Activated naive CD4-positive, alpha-beta T cell treated with anti-CD3 and anti-CD28 coated beads, Interleukin-2, amount 10 ng/mL, durations not matched to agents 7 days and 5 days (primary cell): ENCODE measurements around the gene DDX47.
"Not testable (repeated sequence)": the region's sequence is repeated elsewhere in the genome, so short reads cannot be mapped to it uniquely, and the experiment has no call there.

Source experiments
- CTCF ChIA-PET: fragments of 350-600 bp; sonication (Branson Sonifier 250); formaldehyde crosslinking; loops from one replicate; lab custom pipeline; 2021; ENCODE audit warnings: antibody characterized with exemption; lab: Charles Lee
- DNase-seq: peaks from one replicate; pipeline ENCODE4 v3.0.0-alpha.2; 2020
- H3K27ac Mint-ChIP-seq: one replicate; pipeline ENCODE4 v1.8.0; 2021; ENCODE audit warnings: mild to moderate bottlenecking, moderate library complexity, mixed read lengths
- H3K27me3 Mint-ChIP-seq: one replicate; pipeline ENCODE4 v1.8.0; 2021; ENCODE audit warnings: mild to moderate bottlenecking, mixed read lengths
- H3K36me3 Mint-ChIP-seq: one replicate; pipeline ENCODE4 v1.8.0; 2021; ENCODE audit warnings: mixed read lengths
- H3K4me1 Mint-ChIP-seq: one replicate; pipeline ENCODE4 v1.8.0; 2021; ENCODE audit warnings: mixed read lengths
- H3K4me3 Mint-ChIP-seq: one replicate; pipeline ENCODE4 v1.8.0; 2021; ENCODE audit warnings: mild to moderate bottlenecking, moderate library complexity, mixed read lengths
- H3K9me3 Mint-ChIP-seq: one replicate; pipeline ENCODE4 v1.8.0; 2021; ENCODE audit warnings: mixed read lengths

The DDX47 gene

GRCh38 chr12:12803186-12803585 lies 10.0 kb upstream of the DDX47 start:
- Mint-ChIP-seq H3K27ac (peak overlapping the region; percentile 73), H3K4me3 (peak overlapping the region; percentile 34), H3K9me3 (peaks cover 1% of the 10 kb centered on the region), H3K27me3 (no peaks in the 10 kb centered on the region), H3K36me3 (peaks cover 7% of the 10 kb centered on the region), H3K4me1 (peaks cover 62% of the 10 kb centered on the region)
- peak; percentile 68 for DNase-seq
- CTCF ChIA-PET = interaction anchor here (1.7 to 2.2 kb wide), 3 partner anchors 10 to 16 kb away, joined by 5 to 12 read pairs (median 11); partner anchors contain the start of gene DDX47

GRCh38 chr12:12804011-12804410 lies 9.1 kb upstream of the DDX47 start:
- no peak for DNase-seq
- CTCF ChIA-PET = interaction anchor here (1.7 to 2.2 kb wide), 3 partner anchors 9 to 17 kb away, joined by 5 to 12 read pairs (median 11); partner anchors contain the start of gene DDX47
- peak overlapping the region; percentile 42 for H3K27ac Mint-ChIP-seq
- H3K4me3 Mint-ChIP-seq = no peak overlapping the region
- H3K36me3 Mint-ChIP-seq = peaks cover 7% of the 10 kb centered on the region
- H3K9me3 Mint-ChIP-seq = no peaks in the 10 kb centered on the region
- no peaks in the 10 kb centered on the region for H3K27me3 Mint-ChIP-seq
- peaks cover 70% of the 10 kb centered on the region for H3K4me1 Mint-ChIP-seq

GRCh38 chr12:12804432-12804886 lies 8.7 kb upstream of the DDX47 start:
- H3K36me3 Mint-ChIP-seq = peaks cover 7% of the 10 kb centered on the region
- CTCF ChIA-PET = interaction anchor here (2.2 kb wide), 2 partner anchors 8 to 15 kb away, joined by 11 to 12 read pairs; partner anchors contain the start of gene DDX47
- H3K27ac Mint-ChIP-seq = peak overlapping the region; percentile 13
- peaks cover 75% of the 10 kb centered on the region for H3K4me1 Mint-ChIP-seq
- no peak overlapping the region for H3K4me3 Mint-ChIP-seq
- DNase-seq = no peak
- no peaks in the 10 kb centered on the region for H3K27me3 Mint-ChIP-seq
- H3K9me3 Mint-ChIP-seq = no peaks in the 10 kb centered on the region

- peaks cover 88% of the 10 kb centered on the region for H3K4me1 Mint-ChIP-seq
These were observed 6.2 kb upstream of the DDX47 start for GRCh38 chr12:12806784-12807516.

GRCh38 chr12:12807517-12807903 lies 5.6 kb upstream of the DDX47 start:
- peak overlapping the region; percentile 97 for H3K27ac Mint-ChIP-seq
- H3K4me3 Mint-ChIP-seq = peak overlapping the region; percentile 43
- peaks cover 86% of the 10 kb centered on the region for H3K4me1 Mint-ChIP-seq
- CTCF ChIA-PET = interaction anchor here (2.3 kb wide), 1 partner anchor 18 kb away, joined by 10 read pairs; no protein-coding TSS in a partner anchor
- H3K36me3 Mint-ChIP-seq, H3K9me3 Mint-ChIP-seq, H3K27me3 Mint-ChIP-seq, DNase-seq: not testable (repeated sequence)

More at GRCh38 chr12:12806784-12807516, 6.2 kb upstream of the DDX47 start:
- Mint-ChIP-seq H3K36me3 (peaks cover 4% of the 10 kb centered on the region), H3K27me3 (no peaks in the 10 kb centered on the region), H3K27ac (peak overlapping the region; percentile 97), H3K4me3 (no peak overlapping the region), H3K9me3 (no peaks in the 10 kb centered on the region)
- CTCF ChIA-PET = interaction anchor here (2.3 kb wide), 1 partner anchor 17 kb away, joined by 10 read pairs; no protein-coding TSS in a partner anchor
- DNase-seq = no peak

- CTCF ChIA-PET = interaction anchor here (0.7 to 2.3 kb wide), 6 partner anchors 18 to 113 kb away, joined by 3 to 10 read pairs (median 3); no protein-coding TSS in a partner anchor
- no peaks in the 10 kb centered on the region for H3K27me3 Mint-ChIP-seq
- peaks cover 86% of the 10 kb centered on the region for H3K4me1 Mint-ChIP-seq
- no peaks in the 10 kb centered on the region for H3K9me3 Mint-ChIP-seq
- H3K4me3 Mint-ChIP-seq = peak overlapping the region; percentile 26
- peak overlapping the region; percentile 97 for H3K27ac Mint-ChIP-seq
- H3K36me3 Mint-ChIP-seq = peaks cover under 1% of the 10 kb centered on the region
- DNase-seq = peak; percentile 78
These were observed 5.0 kb upstream of the DDX47 start for GRCh38 chr12:12807970-12808702.

GRCh38 chr12:12810553-12811021 lies 2.6 kb upstream of the DDX47 start:
- peak overlapping the region; percentile 74 for H3K27ac Mint-ChIP-seq
- no peaks in the 10 kb centered on the region for H3K9me3 Mint-ChIP-seq
- no peaks in the 10 kb centered on the region for H3K27me3 Mint-ChIP-seq
- peaks cover 85% of the 10 kb centered on the region for H3K4me1 Mint-ChIP-seq
- no peak overlapping the region for H3K4me3 Mint-ChIP-seq
- CTCF ChIA-PET = interaction anchor here (0.6 to 1.3 kb wide), 2 partner anchors 21 to 440 kb away, joined by 3 to 6 read pairs; no protein-coding TSS in a partner anchor
- peaks cover 21% of the 10 kb centered on the region for H3K36me3 Mint-ChIP-seq
- DNase-seq = no peak

GRCh38 chr12:12811343-12811742 lies 1.8 kb upstream of the DDX47 start:
- CTCF ChIA-PET = interaction anchor here (1.3 kb wide), 1 partner anchor 22 kb away, joined by 6 read pairs; no protein-coding TSS in a partner anchor
- H3K27me3 Mint-ChIP-seq = no peaks in the 10 kb centered on the region
- no peaks in the 10 kb centered on the region for H3K9me3 Mint-ChIP-seq
- no peak for DNase-seq
- H3K27ac Mint-ChIP-seq = peak overlapping the region; percentile 11
- peaks cover 28% of the 10 kb centered on the region for H3K36me3 Mint-ChIP-seq
- peaks cover 86% of the 10 kb centered on the region for H3K4me1 Mint-ChIP-seq
- no peak overlapping the region for H3K4me3 Mint-ChIP-seq

- peaks cover 33% of the 10 kb centered on the region for H3K36me3 Mint-ChIP-seq
- H3K4me1 Mint-ChIP-seq = peaks cover 85% of the 10 kb centered on the region
- no peaks in the 10 kb centered on the region for H3K9me3 Mint-ChIP-seq
- H3K27ac Mint-ChIP-seq = no peak overlapping the region
- no peak for DNase-seq
- CTCF ChIA-PET = interaction anchor here (0.6 to 2.9 kb wide), 6 partner anchors 9 to 799 kb away, joined by 3 to 22 read pairs (median 8); no protein-coding TSS in a partner anchor
- no peak overlapping the region for H3K4me3 Mint-ChIP-seq
- H3K27me3 Mint-ChIP-seq = no peaks in the 10 kb centered on the region
These were observed 972 bp upstream of the DDX47 start for GRCh38 chr12:12812174-12812573.

- no peak for DNase-seq
- H3K4me3 Mint-ChIP-seq = peak overlapping the region; percentile 83
- no peaks in the 10 kb centered on the region for H3K27me3 Mint-ChIP-seq
- H3K27ac Mint-ChIP-seq = peak overlapping the region; percentile 83
- CTCF ChIA-PET = interaction anchor here (0.6 to 2.9 kb wide), 7 partner anchors 9 to 800 kb away, joined by 3 to 22 read pairs (median 4); no protein-coding TSS in a partner anchor
- H3K4me1 Mint-ChIP-seq = peaks cover 83% of the 10 kb centered on the region
- peaks cover 33% of the 10 kb centered on the region for H3K36me3 Mint-ChIP-seq
- H3K9me3 Mint-ChIP-seq = no peaks in the 10 kb centered on the region
These were observed 477 bp upstream of the DDX47 start for GRCh38 chr12:12812618-12813119.

GRCh38 chr12:12817616-12818015 lies 4.5 kb downstream of the DDX47 start:
- H3K9me3 Mint-ChIP-seq = no peaks in the 10 kb centered on the region
- no peak for DNase-seq
- H3K4me3 Mint-ChIP-seq = no peak overlapping the region
- H3K36me3 Mint-ChIP-seq = peaks cover 61% of the 10 kb centered on the region
- CTCF ChIA-PET = interaction anchor here (1.0 to 1.7 kb wide), 3 partner anchors 19 to 80 kb away, joined by 3 to 4 read pairs (median 3); no protein-coding TSS in a partner anchor
- no peak overlapping the region for H3K27ac Mint-ChIP-seq
- no peaks in the 10 kb centered on the region for H3K27me3 Mint-ChIP-seq
- H3K4me1 Mint-ChIP-seq = peaks cover 57% of the 10 kb centered on the region

- no peak for DNase-seq
- Mint-ChIP-seq H3K4me1 (peaks cover 47% of the 10 kb centered on the region), H3K27ac (no peak overlapping the region)
These were observed 5.6 kb downstream of the DDX47 start for GRCh38 chr12:12818701-12819100.

GRCh38 chr12:12819221-12819620 lies 6.1 kb downstream of the DDX47 start:
- H3K27ac Mint-ChIP-seq = no peak overlapping the region
- DNase-seq = no peak
- peaks cover 42% of the 10 kb centered on the region for H3K4me1 Mint-ChIP-seq
- no peak overlapping the region for H3K4me3 Mint-ChIP-seq
- peaks cover 63% of the 10 kb centered on the region for H3K36me3 Mint-ChIP-seq
- H3K9me3 Mint-ChIP-seq = no peaks in the 10 kb centered on the region
- no peaks in the 10 kb centered on the region for H3K27me3 Mint-ChIP-seq
- CTCF ChIA-PET = interaction anchor here (1.4 kb wide), 1 partner anchor 30 kb away, joined by 4 read pairs; no protein-coding TSS in a partner anchor

More at GRCh38 chr12:12818701-12819100, 5.6 kb downstream of the DDX47 start:
- Mint-ChIP-seq H3K4me3 (no peak overlapping the region), H3K9me3 (no peaks in the 10 kb centered on the region), H3K27me3 (no peaks in the 10 kb centered on the region), H3K36me3 (peaks cover 66% of the 10 kb centered on the region)
- CTCF ChIA-PET = interaction anchor here (1.4 kb wide), 1 partner anchor 30 kb away, joined by 4 read pairs; no protein-coding TSS in a partner anchor
